ENCODE data around the gene SLC22A16.

GRCh38 chr6:110475066-110475653 is 1.3 kb downstream of the SLC22A16 start:
- TF ChIP-seq CTCF (IDR thresholded peaks at IDR 0.05 in 4 of 5, conservative IDR thresholded peaks at IDR 0.05 in 1 of 5) (no peak), POLR2A (IDR thresholded peaks at IDR 0.05) (no peak)

All from gastrocnemius medialis (tissue), 4 donors.